Stimulated activated CD8-positive, alpha-beta memory T cell treated with anti-CD3 and anti-CD28 coated beads, Interleukin-7, amount 100 ng/mL, for 48 hours (primary cell): ENCODE data around the gene RYR3.

Experiments
- DNase-seq, 2 donors: peaks; one replicate each; pipeline ENCODE4 v3.0.0-alpha.2; 2020; ENCODE audit warnings: low read depth in 1 of 2; ENCODE audit errors: extremely low read depth in 1 of 2

RYR3 gene

DNA sequence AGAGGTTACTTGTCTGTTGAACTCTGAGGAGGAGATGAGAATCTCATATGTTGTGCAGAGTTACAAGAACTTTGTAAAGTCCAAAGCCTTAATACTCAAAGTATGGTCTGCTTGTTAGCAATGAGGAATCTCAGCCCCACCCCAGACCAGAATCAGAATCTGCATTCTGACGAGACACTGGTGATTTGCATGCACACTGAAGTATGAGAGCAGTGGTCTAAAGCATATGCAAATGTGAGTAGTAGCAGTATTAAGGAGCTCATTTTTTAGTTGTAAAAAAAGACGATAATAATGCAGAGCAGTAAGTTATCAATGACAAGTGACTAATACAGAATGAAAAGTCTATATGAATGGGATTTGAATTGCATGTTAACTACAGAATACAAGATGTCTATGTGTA, 327.7 kb downstream of the RYR3 start:
- DNase-seq: no peak

- DNase-seq: no peak
Measured at GRCh38 chr15:33639051-33639450, 328.3 kb downstream of the RYR3 start.

DNA sequence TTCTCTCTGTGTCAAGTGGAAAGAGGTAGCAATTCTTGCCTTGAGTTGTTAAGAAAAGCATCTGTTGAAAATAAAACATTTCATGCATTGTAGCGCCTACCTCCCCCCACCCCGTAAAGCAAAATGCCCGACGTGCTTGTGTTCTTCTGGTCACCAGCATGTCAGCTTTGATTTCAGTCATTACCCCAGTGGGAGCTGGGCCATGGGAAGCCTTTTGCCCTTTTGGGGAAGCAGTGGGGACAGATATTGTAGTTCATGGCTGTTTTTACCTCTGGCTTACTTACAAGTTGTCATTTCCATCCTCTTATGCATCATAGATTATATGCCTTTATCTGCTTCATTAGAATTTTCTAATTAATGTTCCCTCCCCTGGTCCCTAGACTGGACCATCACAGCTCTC, 328.7 kb downstream of the RYR3 start:
- no peak for DNase-seq

DNA sequence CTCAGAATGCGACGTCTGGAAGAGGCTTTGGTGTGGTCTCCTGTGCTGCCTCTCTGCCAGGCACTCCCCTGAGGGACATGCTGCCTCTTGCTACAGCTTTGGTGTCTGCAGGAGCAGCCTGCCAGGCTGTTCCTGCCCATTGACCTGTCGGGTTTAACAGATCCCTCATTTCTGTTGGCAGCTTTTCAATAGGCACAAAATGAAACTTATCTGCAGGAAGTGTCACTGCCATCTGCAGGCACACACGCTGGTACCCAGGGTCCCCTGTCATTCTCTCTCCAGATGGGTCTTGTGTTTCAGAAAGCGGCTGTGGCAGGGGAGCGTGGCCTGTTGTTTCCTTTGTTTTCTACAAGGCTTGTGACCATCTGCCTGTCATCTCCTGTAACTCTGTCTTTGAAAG, 329.2 kb downstream of the RYR3 start:
- no peak for DNase-seq

DNA sequence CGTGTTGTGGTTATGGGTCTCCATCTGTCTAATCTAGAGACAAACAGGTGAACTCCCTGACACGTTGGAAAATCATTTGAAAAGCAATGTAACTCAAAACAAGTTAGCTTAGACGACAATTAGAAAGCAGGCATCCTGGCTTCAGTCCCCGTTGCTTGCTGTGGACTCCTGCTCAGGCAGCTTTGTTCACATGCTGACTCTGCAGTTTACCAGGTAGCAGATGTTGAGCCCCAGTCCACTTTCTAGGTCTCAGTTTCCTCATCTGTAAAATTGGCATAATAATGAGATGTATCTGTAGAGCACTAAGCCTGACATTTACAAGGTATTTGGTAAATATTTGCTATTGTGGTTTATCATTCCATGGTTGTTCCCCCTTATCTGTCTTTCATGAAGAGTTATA, 330.3 kb downstream of the RYR3 start:
- DNase-seq: no peak

DNA sequence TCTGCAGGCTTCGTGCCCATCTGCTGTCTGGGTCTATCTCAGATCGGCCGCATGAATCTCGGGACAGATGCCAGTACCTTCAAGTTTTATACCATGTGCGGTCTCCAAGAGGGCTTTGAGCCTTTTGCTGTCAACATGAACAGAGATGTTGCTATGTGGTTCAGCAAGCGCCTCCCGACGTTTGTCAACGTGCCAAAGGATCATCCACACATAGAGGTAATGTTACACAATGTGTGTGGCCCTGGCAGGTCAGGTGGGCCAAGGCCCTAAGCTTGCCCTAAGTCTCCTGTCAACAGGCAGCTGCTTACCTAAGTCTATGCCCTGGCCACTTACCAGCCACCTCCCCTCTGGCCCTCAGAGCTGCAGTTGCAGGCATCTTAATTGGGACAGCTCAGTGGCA, 333.5 kb downstream of the RYR3 start:
- no peak for DNase-seq

- DNase-seq: no peak
Measured at GRCh38 chr15:33646744-33647143, 336.0 kb downstream of the RYR3 start.

DNA sequence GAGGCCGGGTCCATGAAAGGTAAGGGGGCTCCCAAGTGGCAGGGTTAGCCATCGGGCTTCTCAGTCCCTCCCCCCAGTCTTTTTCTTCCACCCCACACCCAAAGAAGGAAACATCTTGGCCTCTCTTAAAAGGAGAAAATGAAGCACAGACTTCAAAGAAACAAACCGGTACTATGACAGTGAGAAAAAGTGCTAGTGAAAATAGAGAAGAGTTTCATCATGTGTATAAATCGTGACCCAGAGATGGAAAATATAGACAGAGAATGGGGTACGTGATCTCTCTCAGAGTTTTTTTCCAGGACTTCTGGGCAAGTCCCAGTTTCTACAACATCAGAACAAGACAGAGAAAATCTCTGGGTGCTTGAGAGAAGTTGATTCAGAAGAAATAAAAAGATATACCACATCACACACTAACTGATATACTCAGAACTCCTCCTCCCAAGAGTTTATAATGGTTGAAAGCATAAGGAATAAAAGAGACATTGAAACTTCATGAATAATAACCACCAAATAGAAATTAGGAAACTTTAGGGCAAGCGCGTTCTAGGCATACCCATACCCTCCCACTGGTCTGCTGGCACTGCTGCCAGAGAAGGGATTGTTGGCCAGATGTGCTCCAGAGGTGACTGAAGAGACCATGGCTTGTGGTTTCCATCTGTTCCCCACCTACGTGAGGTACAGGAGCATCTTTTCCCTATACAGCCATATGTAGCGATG, 338.6 kb downstream of the RYR3 start:
- DNase-seq: peak in 1 of 2 donors; percentile 1

GRCh38 chr15:33654860-33655259, 344.1 kb downstream of the RYR3 start:
- no peak for DNase-seq

DNA sequence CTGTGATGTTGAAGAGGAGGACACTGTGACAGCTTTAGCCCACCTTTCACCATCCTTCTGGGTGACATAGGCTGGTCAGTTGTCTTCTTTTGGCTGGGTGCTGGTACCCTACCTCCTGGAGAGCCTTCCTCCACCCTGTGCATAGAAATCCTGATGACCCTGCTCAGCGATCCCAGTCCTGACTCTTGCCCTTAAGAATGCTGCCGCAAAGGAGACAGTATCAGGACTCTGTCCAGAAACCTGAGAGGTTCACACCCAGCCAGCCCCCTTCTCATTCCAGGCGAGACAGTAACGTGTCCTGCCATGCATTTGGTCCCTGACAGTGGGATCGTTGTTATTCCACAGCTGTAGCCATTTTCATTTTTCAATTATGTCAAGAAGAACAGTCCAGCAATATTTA, 344.7 kb downstream of the RYR3 start:
- DNase-seq: no peak

GRCh38 chr15:33656168-33656567, 345.4 kb downstream of the RYR3 start:
- DNase-seq: no peak

GRCh38 chr15:33660151-33660550, 349.4 kb downstream of the RYR3 start:
- DNase-seq: no peak

DNA sequence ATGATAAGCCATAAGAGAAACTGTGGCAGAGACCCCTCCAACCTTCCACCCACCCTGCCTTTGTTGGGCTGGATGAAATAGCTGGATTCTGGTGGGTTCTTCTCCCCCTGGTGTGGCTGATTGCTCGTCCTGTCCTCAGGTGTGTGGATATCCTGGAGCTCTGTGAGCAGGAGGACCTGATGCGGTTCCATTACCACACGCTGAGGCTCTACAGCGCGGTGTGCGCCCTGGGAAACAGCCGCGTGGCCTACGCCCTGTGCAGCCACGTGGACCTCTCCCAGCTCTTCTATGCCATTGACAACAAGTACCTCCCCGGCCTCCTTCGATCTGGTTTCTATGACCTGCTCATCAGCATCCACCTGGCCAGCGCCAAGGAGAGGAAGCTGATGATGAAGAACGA, 351.2 kb downstream of the RYR3 start:
- no peak for DNase-seq

- no peak for DNase-seq
Measured at GRCh38 chr15:33664947-33665346, 354.2 kb downstream of the RYR3 start.

GRCh38 chr15:33670567-33670966, 359.8 kb downstream of the RYR3 start:
- DNase-seq: no peak

GRCh38 chr15:33671456-33671855, 360.7 kb downstream of the RYR3 start:
- DNase-seq: no peak

DNA sequence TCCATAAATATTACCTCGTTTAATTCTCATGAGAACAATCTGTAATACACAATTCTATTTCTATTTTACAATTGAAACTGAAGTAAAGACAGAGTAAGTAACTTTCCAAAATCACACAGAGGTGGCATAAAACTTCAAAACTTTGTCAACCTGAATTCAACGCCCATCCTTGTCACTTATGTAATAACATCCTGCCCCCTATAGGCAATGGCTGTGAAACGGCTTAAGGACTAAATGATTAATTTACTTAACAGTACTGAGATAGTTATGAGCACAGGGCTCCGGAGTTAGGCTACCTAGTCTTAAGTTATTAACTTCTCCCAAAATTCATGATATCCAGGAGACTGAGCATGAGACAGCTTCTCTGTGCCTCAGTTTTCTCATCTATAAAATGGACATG, 364.5 kb downstream of the RYR3 start:
- DNase-seq: no peak

DNA sequence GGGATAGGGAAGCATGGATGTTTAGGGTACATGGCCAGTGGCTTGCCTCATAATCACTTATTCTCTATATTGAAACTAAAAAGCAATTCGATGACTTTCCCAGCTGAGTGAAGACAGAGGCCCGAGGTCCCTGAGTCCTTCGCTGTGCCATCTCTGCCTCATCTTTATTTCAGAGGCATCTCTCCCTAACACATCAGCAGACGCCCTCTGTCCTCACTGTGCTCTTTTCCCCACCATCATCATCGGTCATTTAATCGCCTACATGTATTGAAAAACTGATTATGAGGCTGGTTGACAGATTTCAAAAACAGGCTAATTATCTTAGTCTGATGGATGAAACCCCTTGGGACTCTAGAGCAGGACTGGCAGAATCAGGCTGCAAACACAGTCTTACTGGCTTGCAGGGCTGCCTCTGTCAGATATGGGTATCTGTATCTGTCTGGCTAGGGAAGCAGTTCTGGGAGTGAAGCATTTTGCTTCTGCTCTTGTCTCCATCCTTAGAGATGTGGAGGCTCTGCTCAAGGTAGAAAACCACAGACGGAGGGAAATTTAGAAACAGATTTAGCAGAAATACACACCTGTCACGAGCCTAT, 366.6 kb downstream of the RYR3 start:
- no peak for DNase-seq

DNA sequence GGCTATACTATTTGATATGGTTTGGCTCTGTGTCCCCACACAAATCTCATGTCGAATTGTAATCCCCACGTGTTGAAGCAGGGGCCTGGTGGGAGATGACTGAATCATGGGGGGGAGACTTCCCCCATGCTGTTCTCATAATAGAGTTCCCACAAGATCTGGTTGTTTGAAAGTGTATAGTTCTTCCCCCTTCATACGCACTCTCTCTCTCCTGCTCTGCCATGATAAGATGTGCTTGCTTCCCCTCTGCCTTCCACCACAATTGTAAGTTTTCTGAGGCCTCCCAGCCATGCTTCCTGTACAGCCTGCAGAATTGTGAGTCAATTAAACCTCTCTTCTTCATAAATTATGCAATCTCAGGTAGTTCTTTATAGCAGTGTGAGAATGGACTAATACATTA, 367.4 kb downstream of the RYR3 start:
- no peak for DNase-seq

GRCh38 chr15:33678602-33679001, 367.8 kb downstream of the RYR3 start:
- no peak for DNase-seq

DNA sequence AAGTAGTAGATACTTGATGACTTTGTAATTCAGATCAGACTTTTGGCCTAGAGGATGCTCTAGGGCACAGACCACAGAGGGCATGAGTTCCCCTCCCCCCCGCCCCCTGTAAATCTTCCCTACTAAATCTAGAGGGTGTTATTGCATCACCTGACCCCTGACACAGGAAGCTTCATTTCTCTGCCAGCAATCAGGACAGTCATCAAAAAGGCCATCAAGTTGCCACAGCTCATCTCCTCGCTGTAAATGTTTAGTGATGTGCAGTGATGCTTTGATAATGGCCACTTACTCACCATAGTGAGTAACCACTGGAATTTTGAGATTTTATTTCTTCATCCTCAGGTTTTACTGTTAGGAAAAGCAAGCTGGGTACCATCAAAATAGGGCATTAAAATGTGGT, 368.3 kb downstream of the RYR3 start:
- no peak for DNase-seq

DNA sequence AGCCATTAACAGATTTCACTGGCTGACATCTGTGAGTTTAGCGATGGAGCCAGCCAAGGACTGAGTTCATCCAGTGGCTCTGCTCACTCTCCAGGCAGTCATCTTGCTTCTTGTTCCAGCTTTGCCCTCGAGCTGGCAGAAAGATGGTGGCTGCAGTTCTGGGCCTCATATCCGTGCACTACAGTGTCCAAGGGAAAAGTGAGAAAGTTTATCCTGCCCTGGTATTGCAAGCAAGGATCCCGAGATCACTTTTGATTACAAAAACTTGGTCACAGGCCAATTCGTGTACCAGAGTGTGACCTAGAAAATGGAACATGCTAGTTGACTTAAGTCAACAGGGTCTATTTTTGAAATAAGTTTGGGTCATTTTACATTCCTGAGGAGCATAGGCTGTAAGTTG, 369.6 kb downstream of the RYR3 start:
- DNase-seq: no peak
